ENCODE measurements around the gene TNS1.

TNS1 gene

DNA sequence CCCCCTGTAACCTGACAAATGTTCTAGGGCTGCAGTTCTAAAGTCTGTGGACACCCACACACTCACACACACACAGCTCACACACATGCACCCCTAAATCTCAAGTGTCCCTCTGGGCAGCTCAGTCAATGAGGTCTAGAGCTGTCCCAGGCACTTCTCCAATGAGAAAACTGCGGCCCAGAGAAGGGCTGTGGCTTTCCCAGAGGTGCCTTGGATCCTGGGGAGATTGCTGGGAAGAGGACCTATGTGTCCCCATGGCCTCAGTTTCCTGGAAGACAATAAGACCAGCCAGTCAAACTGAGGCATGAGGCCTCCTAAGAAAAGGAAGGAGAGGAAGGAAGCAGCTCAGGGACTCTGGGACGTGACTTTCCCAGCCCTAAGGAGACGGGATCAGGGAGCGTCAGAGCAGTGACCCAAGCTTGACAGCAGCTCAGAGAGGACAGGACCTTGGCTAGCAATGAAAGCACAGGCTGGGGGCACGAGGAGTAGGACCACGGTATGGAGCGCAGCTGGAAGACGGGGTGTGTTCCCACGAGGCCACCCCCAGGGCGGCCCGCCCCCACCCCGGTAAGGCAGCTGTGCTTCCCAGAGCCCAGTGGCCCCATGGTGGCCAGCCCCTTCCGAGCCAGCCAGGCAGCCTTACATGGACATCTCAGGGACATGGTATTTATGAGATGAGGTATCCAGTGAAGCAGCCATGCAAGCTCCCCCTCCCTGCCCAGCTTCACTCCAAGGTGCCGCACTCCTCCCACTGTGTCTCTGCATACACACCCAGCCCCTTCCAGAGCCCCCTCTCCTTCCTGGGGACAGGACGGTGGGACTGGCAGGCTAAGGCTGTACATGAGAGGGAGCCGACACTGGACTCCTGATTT lies 46.0 kb downstream of the TNS1 start:
- DNase-seq (ENCODE audit: low spot score) = no peak

DNA sequence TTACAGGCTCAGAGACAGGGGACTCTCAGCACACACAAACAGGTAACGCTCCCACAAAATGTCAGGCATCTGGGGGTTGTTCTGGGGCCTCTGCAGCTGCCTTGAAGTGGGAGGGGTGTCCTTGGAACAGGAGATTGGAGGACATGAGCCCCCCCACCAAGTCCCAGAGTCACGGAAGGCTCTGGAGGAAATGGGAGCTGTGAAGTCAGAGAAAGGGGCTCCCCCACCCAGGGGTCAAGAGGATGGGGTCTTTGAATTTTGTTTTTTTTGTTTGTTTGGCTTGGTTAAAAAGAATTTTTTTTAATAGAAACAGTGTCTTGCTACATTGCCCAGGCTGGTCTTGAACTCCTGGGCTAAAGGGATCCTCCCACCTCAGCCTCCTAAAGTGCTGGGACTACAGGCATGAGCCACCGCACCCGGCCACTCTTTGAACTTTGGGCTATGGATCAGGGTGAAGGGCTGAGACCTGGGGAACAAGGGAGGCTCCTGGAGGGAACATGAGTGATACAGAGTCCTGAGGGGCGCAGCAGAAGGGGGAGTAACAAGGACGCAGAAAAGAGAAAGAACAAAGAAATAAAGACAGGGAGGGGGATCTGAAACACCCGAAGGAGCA lies 46.8 kb downstream of the TNS1 start:
- no peak for DNase-seq (ENCODE audit: low spot score)

DNA sequence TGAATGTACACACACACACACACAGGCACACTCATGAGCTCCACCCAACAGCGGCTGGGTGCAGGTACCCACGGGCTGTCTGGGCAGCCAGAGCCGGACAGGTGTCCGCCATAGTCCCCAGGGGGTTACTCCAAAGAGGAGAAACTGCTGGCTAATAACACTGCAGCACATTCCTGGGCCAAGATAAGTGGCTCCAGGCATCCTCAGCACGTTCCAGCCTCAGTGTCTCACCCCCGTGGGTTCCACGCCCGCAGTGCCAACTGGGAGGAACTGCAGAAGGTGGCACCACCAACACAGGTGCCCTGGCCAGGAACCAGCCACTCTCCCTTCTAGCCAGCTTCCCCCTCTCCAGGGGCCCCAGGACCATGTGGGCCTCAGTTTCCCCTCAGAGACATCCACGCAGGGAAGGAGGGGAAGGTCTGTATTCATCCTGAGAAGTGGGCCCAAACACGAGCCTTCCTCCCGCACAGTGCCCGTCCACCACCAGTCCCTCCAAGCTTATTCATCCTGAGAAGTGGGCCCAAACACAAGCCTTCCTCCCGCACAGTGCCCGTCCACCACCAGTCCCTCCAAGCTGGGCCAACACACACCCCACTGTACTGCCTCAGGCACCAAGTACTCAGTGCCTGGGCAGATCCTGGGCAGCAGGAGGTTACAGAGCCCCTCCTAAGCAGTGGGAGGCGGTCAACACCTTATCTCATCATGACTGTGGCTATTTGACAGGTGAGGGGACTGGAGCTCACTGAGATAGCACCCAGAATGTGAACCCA lies 47.6 kb downstream of the TNS1 start:
- DNase-seq (ENCODE audit: low spot score) = no peak

DNA sequence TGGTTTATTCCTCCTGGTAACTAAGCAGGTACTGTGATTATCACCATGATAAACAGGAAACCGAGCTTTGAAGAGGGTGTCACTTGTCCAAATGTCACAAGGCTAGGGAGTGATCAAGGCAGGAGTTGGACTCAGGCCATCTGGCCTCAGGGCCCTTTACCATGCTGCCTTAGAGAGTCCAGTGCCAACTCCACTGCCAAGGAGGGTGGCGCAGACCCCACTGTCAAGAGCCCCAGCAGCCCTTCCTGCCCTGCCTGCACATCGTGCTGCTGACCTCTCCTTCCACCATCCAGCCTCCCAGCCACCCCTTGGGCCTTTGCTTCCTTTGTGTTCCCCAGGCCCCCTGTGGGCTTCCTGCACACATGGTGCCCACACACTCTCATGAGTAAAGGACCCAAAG lies 48.3 kb downstream of the TNS1 start:
- no peak for DNase-seq (ENCODE audit: low spot score)

DNA sequence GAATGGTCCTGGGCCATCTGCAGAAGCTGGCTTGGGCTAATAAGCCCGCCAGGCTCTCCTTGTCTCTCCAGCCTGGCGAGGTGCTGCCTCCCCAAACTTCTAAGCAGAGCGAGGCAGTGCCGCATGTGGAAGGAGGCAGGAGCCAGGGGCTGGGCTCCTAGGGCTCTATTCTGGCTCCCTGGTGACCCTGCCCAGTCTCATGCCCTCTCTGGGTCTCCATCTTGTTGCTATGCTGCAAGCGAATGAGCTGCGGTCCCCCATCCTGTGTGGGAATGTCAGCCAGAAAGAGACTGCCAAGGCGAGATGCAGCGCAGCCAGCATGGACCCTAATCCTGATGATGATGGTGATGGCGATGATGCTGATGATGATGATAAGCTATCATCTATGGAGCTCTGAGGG lies 48.7 kb downstream of the TNS1 start:
- no peak for DNase-seq (ENCODE audit: low spot score)

DNA sequence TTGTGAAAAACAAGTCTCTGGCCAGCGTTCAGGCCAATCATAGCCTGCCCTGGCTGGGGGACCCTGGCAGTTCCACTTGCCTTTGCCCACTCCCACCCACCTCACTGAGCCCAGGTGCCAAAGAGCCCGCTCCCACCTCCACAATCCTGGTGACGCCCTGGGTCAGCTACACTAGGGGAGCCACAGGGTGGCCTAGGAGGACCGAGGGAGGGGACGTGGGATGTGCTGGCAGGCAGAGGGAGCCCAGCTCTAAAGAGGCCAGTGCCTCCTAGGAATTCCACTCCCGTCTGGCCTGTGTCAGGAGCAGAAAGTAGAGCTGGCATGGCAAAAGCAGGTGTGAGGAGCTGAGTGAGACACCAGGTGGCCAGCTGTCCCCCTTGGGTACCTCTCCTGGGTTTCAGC lies 49.3 kb downstream of the TNS1 start:
- no peak for DNase-seq (ENCODE audit: low spot score)

DNA sequence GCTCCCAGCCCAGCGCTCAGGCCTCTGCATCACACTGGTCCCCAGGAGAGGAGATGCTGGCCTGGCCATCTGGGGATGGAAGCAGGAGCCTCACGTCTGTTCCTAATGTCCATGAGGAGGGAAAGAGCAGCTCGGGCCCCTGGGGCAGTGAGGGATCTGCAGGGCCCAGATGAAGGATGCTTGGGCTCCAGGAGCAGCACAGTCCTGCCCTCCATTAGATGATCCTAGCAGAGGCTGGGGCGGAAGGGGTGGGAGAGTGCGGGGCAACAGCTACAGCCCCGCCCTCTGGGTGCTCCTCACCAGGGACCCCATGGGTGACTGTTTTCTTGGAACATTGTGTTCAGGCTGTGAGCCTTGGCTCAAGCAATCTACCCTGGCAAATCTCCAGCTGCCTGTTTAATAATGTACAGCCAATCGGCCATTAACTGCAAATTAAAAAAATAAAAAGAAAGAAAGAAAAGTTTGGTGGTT lies 49.7 kb downstream of the TNS1 start:
- no peak for DNase-seq (ENCODE audit: low spot score)

DNA sequence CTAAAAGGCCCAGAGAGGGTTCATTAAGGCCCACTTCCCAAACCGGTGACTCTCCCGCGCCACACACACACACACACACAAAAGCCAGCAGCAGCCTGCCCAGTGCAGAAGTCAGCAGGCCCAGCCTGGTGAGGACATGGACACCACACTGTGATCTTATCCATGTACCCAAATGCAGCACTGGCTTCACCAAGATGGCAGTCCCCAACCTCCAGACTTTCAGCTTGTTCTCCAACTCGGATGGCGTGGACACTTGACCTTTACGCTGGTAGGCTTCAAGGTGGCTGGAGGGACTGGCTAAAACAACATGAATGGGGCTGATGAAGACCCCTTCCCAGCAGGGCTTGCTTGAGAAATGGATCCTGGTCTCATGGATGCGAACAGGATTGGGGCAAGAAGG lies 50.4 kb downstream of the TNS1 start:
- DNase-seq (ENCODE audit: low spot score) = no peak

DNA sequence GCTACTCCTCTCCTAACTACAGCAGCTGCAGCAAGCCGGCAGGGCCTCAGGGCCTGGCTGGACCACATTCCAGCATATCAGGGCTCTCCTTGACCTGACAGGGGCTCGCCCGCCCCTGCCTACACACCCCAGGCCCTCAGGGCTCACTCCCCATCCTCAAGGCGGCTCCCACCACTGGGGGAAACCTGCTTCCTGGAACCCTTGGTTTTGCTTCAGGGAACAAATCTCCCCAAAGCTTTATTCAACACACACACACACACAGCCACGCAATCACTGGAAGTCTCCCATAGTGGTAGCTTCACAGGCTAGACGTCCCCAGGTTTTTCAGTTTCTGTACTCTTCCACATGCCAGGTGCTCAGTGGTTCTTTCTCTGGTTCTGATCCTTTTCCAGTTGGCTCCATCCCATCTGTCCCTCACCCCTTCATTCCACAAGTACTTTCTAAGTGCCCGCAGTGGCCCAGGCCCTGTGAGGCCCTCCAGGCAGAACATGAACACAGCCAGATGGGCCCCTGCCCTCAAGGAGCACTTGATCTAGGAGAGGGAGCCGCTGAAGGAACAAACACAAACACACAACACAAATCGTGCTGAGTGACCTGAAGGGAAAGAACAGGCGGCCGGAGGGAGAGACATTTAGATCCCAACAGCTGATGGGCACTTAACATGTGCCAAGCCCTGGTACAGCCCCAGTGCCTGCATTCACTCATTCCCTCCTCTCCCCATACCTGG lies 51.1 kb downstream of the TNS1 start:
- no peak for DNase-seq (ENCODE audit: low spot score)

DNA sequence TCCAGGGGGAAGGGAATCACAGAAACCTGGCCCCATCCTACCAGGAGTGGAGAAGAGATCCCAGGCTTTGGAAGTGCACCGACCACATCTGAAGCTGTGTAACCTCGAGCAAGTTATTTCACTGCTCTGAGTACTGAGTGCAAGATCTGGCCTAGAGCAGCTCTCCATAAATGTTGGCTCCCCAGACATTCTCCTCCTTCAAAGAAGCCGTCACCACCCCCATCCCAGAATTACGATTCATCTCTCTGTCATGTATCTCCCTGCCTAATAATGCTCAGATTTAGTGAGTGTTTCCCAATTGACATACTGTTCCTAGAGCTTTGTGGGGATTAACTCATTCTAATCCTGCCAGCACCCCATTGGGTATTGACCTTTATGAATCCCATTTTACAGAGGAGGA lies 51.7 kb downstream of the TNS1 start:
- DNase-seq (ENCODE audit: low spot score) = no peak

DNA sequence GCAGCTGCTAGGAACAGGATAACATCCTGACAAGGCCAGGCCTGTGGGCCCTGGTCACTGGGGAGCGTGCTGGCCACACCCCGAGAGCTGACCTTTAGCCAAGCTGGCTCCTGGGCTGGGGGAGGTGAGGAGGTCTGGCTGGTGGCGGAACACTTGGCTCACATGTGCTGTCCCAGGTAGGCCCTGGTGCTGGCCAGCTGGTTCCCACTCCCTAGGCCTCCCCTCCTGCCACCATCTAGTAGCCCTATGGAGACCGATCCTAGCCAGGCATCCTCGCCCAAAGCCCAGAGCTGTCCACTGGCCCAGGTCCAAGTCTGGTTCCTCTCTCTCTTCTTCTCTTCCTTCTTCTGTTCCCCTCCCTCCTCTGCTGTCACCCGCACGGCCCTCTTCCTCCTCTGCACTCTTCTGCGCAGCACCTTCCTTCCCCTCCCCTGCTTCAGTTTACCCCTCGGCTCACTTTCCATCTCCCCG lies 52.4 kb downstream of the TNS1 start:
- DNase-seq (ENCODE audit: low spot score) = no peak

DNA sequence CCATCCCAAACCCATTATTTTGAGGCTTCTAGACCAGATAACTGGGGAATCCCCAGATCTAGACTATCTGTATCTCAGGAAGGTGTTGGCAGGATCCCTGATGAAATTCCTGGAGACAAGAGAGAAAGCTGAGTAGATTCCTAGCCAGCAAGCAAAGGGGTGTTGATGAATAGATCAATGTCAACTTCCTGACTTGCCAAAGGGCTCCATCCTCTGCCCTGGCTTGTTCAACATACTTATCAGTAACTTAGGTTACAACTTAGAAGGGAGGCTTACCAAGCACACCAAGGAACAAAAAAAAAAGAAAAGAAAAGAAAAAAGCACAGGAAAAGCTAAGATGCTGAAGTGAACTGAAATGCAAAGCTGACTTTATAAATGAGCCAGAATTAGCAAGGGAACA lies 53.3 kb downstream of the TNS1 start:
- DNase-seq (ENCODE audit: low spot score) = no peak

DNA sequence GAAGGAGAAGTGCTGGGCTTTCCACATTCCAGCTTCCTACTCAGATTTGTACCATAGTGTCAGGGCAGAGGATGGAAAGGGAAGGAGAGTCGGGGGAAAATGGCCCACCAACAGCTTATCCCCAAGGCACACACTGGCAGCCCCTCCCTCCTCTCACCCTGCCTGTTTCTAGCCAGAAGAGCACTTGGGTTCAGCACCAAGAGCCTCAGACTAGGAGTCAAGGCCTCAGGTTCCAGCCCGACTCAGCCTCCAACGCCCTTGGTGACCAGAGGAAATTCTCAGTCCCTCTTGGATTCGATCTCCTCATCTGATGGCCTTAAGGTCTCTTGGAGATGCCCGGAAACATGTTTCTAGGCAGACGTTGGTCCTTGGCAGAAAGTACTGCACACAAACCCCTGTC lies 53.9 kb downstream of the TNS1 start:
- DNase-seq (ENCODE audit: low spot score) = no peak

DNA sequence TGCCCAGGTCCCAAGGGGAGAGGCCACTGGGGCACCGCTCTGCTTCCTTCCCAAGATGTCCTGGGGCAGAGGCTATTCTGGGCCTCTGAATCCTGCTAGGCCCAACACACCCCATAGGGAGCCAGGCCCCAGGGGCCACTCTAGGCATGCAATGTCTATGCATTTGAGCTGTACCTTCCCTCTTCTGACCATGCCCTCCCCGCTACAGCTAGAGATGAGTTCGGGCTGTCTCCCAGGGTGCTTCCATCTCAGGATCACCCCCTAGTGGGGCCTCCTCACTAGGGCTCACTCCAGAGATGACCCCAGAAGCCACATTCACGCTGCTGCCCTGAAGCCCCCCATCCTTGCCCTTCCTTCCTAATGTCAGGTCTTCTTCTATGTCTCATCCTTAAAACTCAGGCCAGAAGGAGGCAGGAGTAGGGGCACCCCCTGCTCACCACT lies 54.4 kb downstream of the TNS1 start:
- DNase-seq (ENCODE audit: low spot score) = no peak

DNA sequence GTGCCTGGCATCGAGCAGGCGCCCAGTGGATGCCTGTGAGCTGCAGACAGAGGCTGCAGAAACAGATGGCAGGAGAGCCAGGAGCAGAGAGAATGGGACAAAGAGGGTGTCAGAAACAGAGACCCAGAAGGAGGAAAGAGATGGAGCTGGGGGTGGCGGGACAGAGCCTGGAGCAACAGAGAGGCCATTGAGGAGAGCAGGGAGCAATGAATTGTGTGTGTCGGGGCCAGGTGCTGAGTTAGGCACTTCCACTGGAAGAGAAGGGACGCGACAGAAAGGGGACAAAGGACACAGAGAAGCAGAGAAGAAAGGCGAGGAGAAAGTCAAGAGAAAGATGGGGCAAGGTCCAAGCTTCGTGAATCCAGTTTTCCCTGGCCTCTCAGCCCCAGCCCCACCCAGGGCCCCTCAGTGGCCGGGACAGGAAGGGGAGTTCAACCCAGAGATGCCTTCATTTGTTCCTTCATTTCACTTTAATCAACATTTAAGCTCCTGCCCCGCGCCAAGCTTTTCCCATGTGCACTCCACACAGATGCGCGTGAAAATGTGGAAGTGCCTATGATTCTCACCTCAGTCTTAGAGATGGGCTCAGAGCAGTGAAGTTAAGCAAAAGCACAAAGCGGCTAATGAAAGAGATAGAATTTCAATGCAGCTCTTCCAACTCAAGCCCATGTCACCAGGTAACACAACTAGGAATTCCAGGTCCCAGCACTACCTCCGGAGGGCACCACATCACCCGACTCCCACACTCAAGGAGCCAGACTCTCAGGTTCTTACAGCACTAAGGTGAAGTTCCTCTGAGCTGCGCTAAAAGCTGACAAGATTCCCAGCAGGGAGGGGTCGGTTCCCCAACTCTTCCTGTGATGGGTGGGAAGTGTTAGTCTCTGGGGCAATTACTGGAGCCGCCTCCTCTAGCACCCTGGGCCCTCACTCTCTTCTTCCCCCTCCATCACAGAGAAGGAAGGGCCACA lies 55.1 kb downstream of the TNS1 start:
- DNase-seq (ENCODE audit: low spot score) = no peak

DNA sequence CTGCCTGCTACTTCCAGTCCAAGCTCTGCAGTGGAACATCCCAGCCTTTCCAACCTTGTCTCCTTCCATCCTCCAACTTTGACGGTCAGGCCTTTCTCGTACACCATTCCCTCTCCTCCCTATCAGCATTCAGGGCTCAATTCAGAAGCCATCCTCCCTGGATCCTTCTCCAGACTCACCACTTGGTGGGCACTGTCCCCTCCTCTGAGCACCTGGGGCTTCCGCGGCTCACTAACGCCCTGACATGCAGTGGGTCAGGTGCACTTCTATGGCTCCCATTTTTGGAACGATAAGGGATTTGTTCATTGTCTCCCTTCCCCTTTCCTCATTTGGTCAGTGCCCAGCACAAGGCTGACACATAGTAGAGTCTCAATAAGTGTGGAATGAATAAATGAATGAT lies 56.7 kb downstream of the TNS1 start:
- no peak for DNase-seq (ENCODE audit: low spot score)

DNA sequence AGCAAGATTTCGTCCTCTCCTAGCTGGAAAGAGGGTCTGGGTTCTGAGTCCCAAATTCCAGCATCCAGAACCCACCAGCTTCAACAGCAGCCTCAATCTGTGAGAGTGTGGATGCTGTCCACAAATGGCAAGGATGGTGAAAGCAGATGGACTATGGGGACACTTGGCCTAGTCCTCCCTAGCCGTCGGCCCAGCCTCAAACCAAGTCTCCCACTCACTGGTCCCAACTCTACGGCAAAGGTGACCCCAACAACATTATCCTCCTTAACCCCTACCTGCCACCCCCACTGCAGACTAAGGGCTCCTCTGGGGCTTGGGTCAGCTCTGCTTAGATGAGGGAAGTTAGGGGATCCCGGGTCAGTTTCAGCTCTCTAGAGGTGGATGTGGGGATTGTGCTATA lies 57.3 kb downstream of the TNS1 start:
- no peak for DNase-seq (ENCODE audit: low spot score)

DNA sequence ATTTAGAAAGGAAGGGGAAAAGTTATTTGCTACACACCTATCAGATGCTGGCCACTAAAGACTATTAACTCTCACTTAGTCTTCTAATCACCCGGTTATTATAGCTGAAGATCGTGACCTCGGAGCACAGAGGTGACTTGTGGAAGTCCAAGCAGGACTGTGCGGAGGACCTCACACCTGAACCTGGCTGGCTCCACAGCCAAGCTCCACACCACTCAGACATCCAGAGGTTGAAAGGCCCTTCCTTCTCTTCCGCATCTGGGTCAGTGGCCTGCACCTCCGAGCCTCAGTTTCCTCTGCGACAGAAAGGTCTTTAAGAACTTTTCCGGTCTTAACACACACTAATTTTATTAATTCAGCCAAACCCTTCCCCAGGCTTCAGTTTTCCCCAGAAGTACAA lies 57.9 kb downstream of the TNS1 start:
- no peak for DNase-seq (ENCODE audit: low spot score)

DNA sequence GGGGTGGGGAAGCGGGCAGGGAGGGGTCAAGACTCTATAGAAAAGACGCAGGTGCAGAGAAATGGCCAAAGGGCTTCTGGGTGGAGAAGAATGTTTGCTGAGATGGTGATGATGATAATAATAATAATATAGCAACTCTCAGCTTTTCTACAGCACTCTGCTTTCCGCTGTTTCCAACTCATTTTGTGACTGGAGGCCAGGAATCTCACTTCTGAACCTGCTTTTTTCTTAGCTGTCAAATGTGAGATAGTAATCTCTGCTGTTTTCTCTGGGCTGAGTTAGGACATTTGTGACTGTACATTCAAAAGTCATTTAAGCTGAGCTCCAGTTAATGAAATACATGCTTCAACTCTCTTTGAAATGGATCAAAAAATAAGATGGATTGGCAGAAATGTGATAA lies 58.4 kb downstream of the TNS1 start:
- DNase-seq (ENCODE audit: low spot score) = no peak

DNA sequence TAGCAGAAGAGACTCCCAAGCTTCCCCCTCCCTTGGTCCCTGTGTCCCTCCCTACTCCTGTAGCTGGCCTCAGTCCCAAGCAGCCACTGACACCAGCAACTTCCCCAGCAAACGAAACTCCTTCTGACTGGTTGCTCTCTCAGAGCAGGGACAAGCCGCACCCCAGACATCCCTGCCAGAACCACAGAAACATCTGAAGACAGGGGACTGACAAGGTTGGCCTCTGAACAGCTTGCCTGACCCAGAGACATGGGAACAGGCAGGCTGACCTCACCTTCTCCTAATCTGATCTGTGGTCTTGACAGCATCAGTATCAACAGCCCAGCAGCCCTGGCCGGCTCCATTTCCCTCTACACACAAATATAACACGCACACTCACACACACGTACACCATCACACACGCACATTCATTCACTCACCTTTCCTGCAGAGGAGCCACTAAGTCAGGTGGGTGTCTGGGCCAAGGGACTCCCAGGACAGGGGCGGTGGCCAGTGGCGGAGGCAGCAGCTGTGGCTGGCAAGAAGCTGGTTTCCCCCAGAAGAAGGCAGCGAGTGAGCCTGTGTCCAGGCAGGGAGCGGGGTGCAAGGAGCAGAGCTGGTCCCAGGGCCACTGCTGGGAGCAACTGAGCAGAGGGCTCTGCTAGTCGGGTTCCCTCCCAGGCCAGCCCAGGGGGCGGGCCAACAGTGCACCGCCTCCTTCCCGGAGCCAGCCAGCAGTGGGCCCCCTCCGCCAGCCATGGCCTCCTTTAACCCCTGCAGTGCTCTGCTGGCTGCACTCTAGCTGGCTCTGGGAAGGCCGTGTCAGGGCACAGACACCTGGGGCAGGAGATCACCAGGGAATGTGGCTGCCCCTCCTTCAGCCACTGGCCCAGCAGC lies 59.1 kb downstream of the TNS1 start:
- DNase-seq (ENCODE audit: low spot score) = peak; percentile 77
